Astrocyte of the cerebellum (primary cell): ENCODE data around the gene SLC35D2.

Experiments used
- DNase-seq: peaks from one replicate; pipeline ENCODE4 v3.0.0-alpha.2; 2011; ENCODE audit warnings: low read depth
- H3K4me3 ChIP-seq: 2 replicates; pipeline ENCODE4 v1.5.1; 2011; ENCODE audit warnings: mild to moderate bottlenecking, low read depth, low read length, moderate library complexity
- CTCF ChIP-seq: IDR thresholded peaks from 2 replicates; pipeline ENCODE4 v1.5.1; 2012; ENCODE audit warnings: low read length, low read depth, moderate library complexity, mild to moderate bottlenecking; ENCODE audit errors: missing control alignments
- in situ Hi-C: cut with HindIII; loops from 2 replicates; pipeline ENCODE4 v1.10.0; 2017; ENCODE audit warnings: low sequenced_read_pairs

Gene SLC35D2

GRCh38 chr9:96383165-96383942 lies at the start of gene SLC35D2:
Gene SLC35D2 (minus strand): TSS chr9:96383711. CDS start chr9:96383634, 77 bp downstream.
- in situ Hi-C loops = no loop called here
- DNase-seq = no peak
- peak within 1 kb of the TSS; percentile 49 for H3K4me3 ChIP-seq
- TF ChIP-seq CTCF = no peak

GRCh38 chr9:96430377-96430776 lies 46.9 kb upstream of the SLC35D2 start:
- in situ Hi-C loops = no loop called here
- no peak overlapping the region for H3K4me3 ChIP-seq
- DNase-seq = no peak
- no peak for TF ChIP-seq CTCF

GRCh38 chr9:96429732-96430131 lies 46.2 kb upstream of the SLC35D2 start:
- in situ Hi-C loops = no loop called here
- TF ChIP-seq CTCF = no peak
- no peak overlapping the region for H3K4me3 ChIP-seq
- DNase-seq = no peak

- no peak overlapping the region for H3K4me3 ChIP-seq
- in situ Hi-C loops = no loop called here
- no peak for DNase-seq
- no peak for TF ChIP-seq CTCF
Observed at GRCh38 chr9:96425500-96426169, 42.1 kb upstream of the SLC35D2 start.

- in situ Hi-C loops = no loop called here
- TF ChIP-seq CTCF = no peak
- DNase-seq = no peak
- no peak overlapping the region for H3K4me3 ChIP-seq
Observed at GRCh38 chr9:96423985-96424336, 40.5 kb upstream of the SLC35D2 start.

GRCh38 chr9:96423322-96423984 lies 39.9 kb upstream of the SLC35D2 start:
- DNase-seq = no peak
- in situ Hi-C loops = no loop called here
- no peak overlapping the region for H3K4me3 ChIP-seq
- TF ChIP-seq CTCF = no peak
